Endothelial cell of umbilical vein (primary cell): ENCODE data around the gene DNTT. TPM values are rescaled to one million over a fixed set of nuclear protein-coding genes. Genes with fewer than 3 reads are reported as not detected.

Experiments used
- BruUV-seq: library from RNA; stranded (reverse); fragments of 400-500 nt; replicated peaks from 2 replicates; lab custom pipeline; 2021; lab: Mats Ljungman, UMichigan
- CTCF ChIA-PET: fragments of 300-600, 350-600 bp; sonication (Branson Sonifier 250); formaldehyde crosslinking; loops from one replicate; lab custom pipeline; 2021; ENCODE audit warnings: antibody characterized with exemption, inconsistent platforms; lab: Charles Lee
- POLR2A ChIA-PET: fragments of 300-600, 350-600 bp; sonication (Branson Sonifier 250); formaldehyde crosslinking; loops from one replicate; lab custom pipeline; 2021; ENCODE audit warnings: antibody characterized with exemption, inconsistent platforms; lab: Charles Lee
- DNase-seq: peaks from one replicate; pipeline ENCODE4 v3.0.0-alpha.2; 2011; ENCODE audit warnings: low read depth, low spot score
- FAIRE-seq: peaks from 2 replicates; lab custom pipeline; 2011; peaks lifted over from hg19 to GRCh38; lab: Jason Lieb, UNC
- H2AFZ ChIP-seq: 2 replicates; pipeline ENCODE4 v1.6.0; 2012; ENCODE audit warnings: low read depth, low read length, control low read depth, inconsistent platforms
- H3K27ac ChIP-seq: 2 replicates; pipeline ENCODE4 v1.5.1; 2011; ENCODE audit warnings: low read depth, mild to moderate bottlenecking, control low read depth, low read length, moderate library complexity; ENCODE audit not compliant: insufficient read depth
- H3K27me3 ChIP-seq, 2 experiments: 2 replicates each; pipeline versions ENCODE4 v1.6.0 to v1.6.1; 2011; ENCODE audit warnings: low read length in 2 of 2, mixed read lengths in 1 of 2; ENCODE audit not compliant: control insufficient read depth in 2 of 2, insufficient read depth in 2 of 2
- H3K36me3 ChIP-seq, 2 experiments: 2 replicates in 1 of 2; 3 replicates in 1 of 2; pipeline ENCODE4 v1.5.1; 2011; ENCODE audit warnings: low read length in 2 of 2, mild to moderate bottlenecking in 1 of 2, moderate library complexity in 1 of 2; ENCODE audit not compliant: control insufficient read depth in 2 of 2, insufficient read depth in 2 of 2; ENCODE audit errors: extremely low read depth in 1 of 2
- H3K4me1 ChIP-seq: 3 replicates; pipeline ENCODE4 v1.5.1; 2011; ENCODE audit warnings: mild to moderate bottlenecking, low read length; ENCODE audit not compliant: control insufficient read depth, insufficient read depth; ENCODE audit errors: extremely low read depth
- H3K4me2 ChIP-seq: 2 replicates; pipeline ENCODE4 v1.6.1; 2011; ENCODE audit warnings: low read length, control low read depth, mixed read lengths; ENCODE audit not compliant: insufficient read depth
- H3K4me3 ChIP-seq, 3 experiments: fragments of 200-600 bp in 1 of 3; sonication (generic), shearing (Covaris generic) in 1 of 3; replicated peaks in 1 of 3; 2 replicates each; pipeline ENCODE4 v1.5.1; 2011 to 2016; ENCODE audit warnings: control low read depth in 3 of 3, low read length in 3 of 3, mild to moderate bottlenecking in 2 of 3, inconsistent platforms in 1 of 3, low read depth in 1 of 3, moderate library complexity in 1 of 3; ENCODE audit not compliant: insufficient read depth in 1 of 3
- H3K79me2 ChIP-seq: 2 replicates; pipeline ENCODE4 v1.6.0; 2012; ENCODE audit warnings: low read length, inconsistent platforms; ENCODE audit not compliant: control insufficient read depth, insufficient read depth
- H3K9ac ChIP-seq: replicated peaks from 2 replicates; pipeline ENCODE3; 2011; ENCODE audit warnings: low read length, control low read depth; ENCODE audit not compliant: insufficient read depth; ENCODE audit errors: extremely low read depth
- H3K9me1 ChIP-seq: replicated peaks from 3 replicates; pipeline ENCODE4 v1.6.0; 2011; ENCODE audit warnings: mild to moderate bottlenecking, low read length; ENCODE audit not compliant: control insufficient read depth, insufficient read depth; ENCODE audit errors: extremely low read depth
- H3K9me3 ChIP-seq: replicated peaks from 2 replicates; pipeline ENCODE4 v1.5.1; 2012; ENCODE audit warnings: low read length, inconsistent platforms; ENCODE audit not compliant: control insufficient read depth, insufficient read depth
- H4K20me1 ChIP-seq: replicated peaks from 2 replicates; pipeline ENCODE3; 2011; ENCODE audit warnings: mild to moderate bottlenecking, low read length; ENCODE audit not compliant: control insufficient read depth, insufficient read depth; ENCODE audit errors: extremely low read depth
- CTCF ChIP-seq, 2 donors: IDR thresholded peaks; 1 replicate in 1 of 2; 2 replicates in 1 of 2; pipeline ENCODE4 v1.5.1; 2011; ENCODE audit warnings: low read length in 2 of 2, mild to moderate bottlenecking in 2 of 2, moderate library complexity in 2 of 2, control low read depth in 1 of 2, inconsistent platforms in 1 of 2, low read depth in 1 of 2; ENCODE audit not compliant: insufficient read depth in 1 of 2; ENCODE audit errors: extremely low read depth in 1 of 2
- EZH2 ChIP-seq: IDR thresholded peaks from 2 replicates; pipeline ENCODE4 v1.6.1; 2012; ENCODE audit warnings: borderline replicate concordance, low read depth, mild to moderate bottlenecking, moderate library complexity, low read length, inconsistent platforms; ENCODE audit not compliant: severe bottlenecking
- FOS ChIP-seq: IDR thresholded peaks from 2 replicates; pipeline ENCODE4 v1.6.1; 2011; ENCODE audit warnings: mild to moderate bottlenecking, low read length, moderate library complexity, borderline replicate concordance; ENCODE audit not compliant: insufficient read depth
- GATA2 ChIP-seq: IDR thresholded peaks from 2 replicates; pipeline ENCODE4 v1.7.0; 2011; ENCODE audit warnings: low read depth, mild to moderate bottlenecking, moderate library complexity, mixed read lengths, low read length; ENCODE audit not compliant: insufficient read length, insufficient read depth
- JUN ChIP-seq: IDR thresholded peaks from 2 replicates; pipeline ENCODE4 v1.6.1; 2011; ENCODE audit warnings: borderline replicate concordance, low read depth; ENCODE audit not compliant: insufficient read length, insufficient read depth
- MAX ChIP-seq: IDR thresholded peaks from 2 replicates; pipeline ENCODE4 v1.6.1; 2011; ENCODE audit not compliant: insufficient read depth, insufficient read length
- dilution Hi-C: fragments of 300-500 bp; cut with MboI; formaldehyde crosslinking; loops from one replicate; pipeline ENCODE4 v1.15.0; 2019; ENCODE audit warnings: low sequenced_read_pairs; ENCODE audit not compliant: extremely low pct_ligation_motif_present
- intact Hi-C: fragments of 100-400 bp; cut with micrococcal nuclease; formaldehyde crosslinking; loops from one replicate; pipeline ENCODE4 v1.10.0; 2022
- polyA plus RNA-seq, 4 experiments: library from polyadenylated mRNA; depleted of rRNA in 3 of 4; stranded (reverse) in 3 of 4; unstranded in 1 of 4; fragments of >200 nt; gene quantifications; 2 replicates each; pipeline versions ENCODE4 v1.2.1 to v1.2.3, GENCODE V29; 2011 to 2012; ENCODE audit warnings: missing spikeins in 1 of 4
- total RNA-seq: library from RNA; stranded (reverse); gene quantifications from 2 replicates; pipeline ENCODE4 v1.2.3, GENCODE V29; 2021

Gene DNTT
- total and polyA plus RNA-seq, 2 donors (not counting 3 experiments of a cell fraction or from before 2014, with no cell fraction given) = not detected

GRCh38 chr10:96367470-96367869 is 63.2 kb downstream of the DNTT start:
- H3K9me1 ChIP-seq = no peaks in the 10 kb centered on the region
- H2AFZ ChIP-seq = no peak overlapping the region
- H3K9me3 ChIP-seq = no peaks in the 10 kb centered on the region
- H4K20me1 ChIP-seq = no peaks in the 10 kb centered on the region
- H3K27me3 ChIP-seq = no peaks in the 10 kb centered on the region
- no peak overlapping the region for H3K4me3 ChIP-seq
- intact Hi-C loops = no loop called here
- BruUV-seq = no TSS peak
- ChIA-PET CTCF (interaction anchor here (0.8 to 2.6 kb wide), 7 partner anchors 8 to 350 kb away, joined by 3 to 13 read pairs (median 6); partner anchors contain the start of gene OPALIN), POLR2A (no interaction called here)
- peaks cover 10% of the 10 kb centered on the region for H3K4me1 ChIP-seq
- dilution Hi-C loops = no loop called here
- FAIRE-seq (no peak), DNase-seq (no peak)
- H3K36me3 ChIP-seq = no peaks in the 10 kb centered on the region
- TF ChIP-seq FOS (no peak), MAX (no peak), GATA2 (no peak), CTCF (IDR thresholded peaks at IDR 0.05; ENCODE audit: extremely low read depth in 1 of 2, insufficient read depth in 1 of 2, low read depth in 1 of 2, low read length in 2 of 2) (no peak), JUN (no peak), EZH2 (no peak)
- H3K9ac ChIP-seq = no peak overlapping the region
- no peak overlapping the region for H3K4me2 ChIP-seq
- H3K27ac ChIP-seq = no peak overlapping the region
- H3K79me2 ChIP-seq = no peaks in the 10 kb centered on the region
